Mesendoderm (in vitro differentiated cells): ENCODE measurements around the gene PHAF1.
A peak's percentile ranks its signal among the peaks of the same experiment; 100 is the strongest.

Experiments used
- DNase-seq: peaks from one replicate; pipeline ENCODE4 v3.0.0; 2013
- H2AK5ac ChIP-seq: 2 replicates; pipeline ENCODE4 v1.6.1; 2013; ENCODE audit warnings: low read length, inconsistent platforms
- H2BK120ac ChIP-seq: 2 replicates; pipeline ENCODE4 v1.6.1; 2013; ENCODE audit warnings: low read depth, mild to moderate bottlenecking, low read length, moderate library complexity, mixed read lengths
- H2BK15ac ChIP-seq: replicated peaks from 2 replicates; pipeline ENCODE4 v1.6.1; 2013; ENCODE audit warnings: low read depth, mild to moderate bottlenecking, moderate library complexity
- H2BK5ac ChIP-seq: 2 replicates; pipeline ENCODE4 v1.6.1; 2013; ENCODE audit warnings: low read length, inconsistent platforms
- H3K18ac ChIP-seq: 2 replicates; pipeline ENCODE4 v1.6.1; 2013; ENCODE audit warnings: mild to moderate bottlenecking, low read length, mixed read lengths
- H3K23ac ChIP-seq: one replicate; pipeline ENCODE4 v1.6.1; 2013; ENCODE audit warnings: low read length
- H3K27ac ChIP-seq: 2 replicates; pipeline ENCODE4 v1.5.1; 2013; ENCODE audit warnings: low read depth, mild to moderate bottlenecking, inconsistent platforms, low read length, moderate library complexity
- H3K27me3 ChIP-seq: 2 replicates; pipeline ENCODE4 v1.6.1; 2013; ENCODE audit warnings: low read length, control low read depth, mild to moderate bottlenecking, inconsistent platforms; ENCODE audit not compliant: insufficient read depth, poor library complexity
- H3K36me3 ChIP-seq: 2 replicates; pipeline ENCODE4 v1.6.1; 2013; ENCODE audit warnings: low read length, inconsistent platforms; ENCODE audit not compliant: control insufficient read depth, insufficient read depth
- H3K4ac ChIP-seq: one replicate; pipeline ENCODE4 v1.6.1; 2013; ENCODE audit warnings: low read depth, mild to moderate bottlenecking, low read length, moderate library complexity
- H3K4me1 ChIP-seq: 2 replicates; pipeline ENCODE4 v1.6.1; 2013; ENCODE audit warnings: low read depth, low read length, inconsistent platforms; ENCODE audit not compliant: control insufficient read depth
- H3K4me2 ChIP-seq: 2 replicates; pipeline ENCODE4 v1.6.1; 2013; ENCODE audit warnings: low read length
- H3K4me3 ChIP-seq: 2 replicates; pipeline ENCODE4 v1.5.1; 2013; ENCODE audit warnings: mild to moderate bottlenecking, low read length
- H3K56ac ChIP-seq: one replicate; pipeline ENCODE4 v1.6.1; 2013; ENCODE audit warnings: low read length
- H3K79me1 ChIP-seq: 2 replicates; pipeline ENCODE4 v1.6.1; 2013; ENCODE audit warnings: low read length, inconsistent platforms
- H3K79me2 ChIP-seq: 2 replicates; pipeline ENCODE4 v1.6.1; 2013; ENCODE audit warnings: mild to moderate bottlenecking, low read length; ENCODE audit not compliant: control insufficient read depth, insufficient read depth
- H3K9ac ChIP-seq: 2 replicates; pipeline ENCODE4 v1.6.1; 2013; ENCODE audit warnings: low read length, inconsistent platforms
- H4K5ac ChIP-seq: one replicate; pipeline ENCODE4 v1.6.1; 2013; ENCODE audit warnings: low read length
- H4K8ac ChIP-seq: one replicate; pipeline ENCODE4 v1.6.1; 2013; ENCODE audit warnings: low read depth, mild to moderate bottlenecking, control low read depth, low read length, moderate library complexity
- WGBS: extraction: QIAGEN DNeasy Blood & Tissue Kit; methylation state at CpG from one replicate; pipeline ENCODE4 v1.1.7; 2013; ENCODE audit warnings: low lambda C conversion rate, missing lambda C conversion rate; ENCODE audit not compliant: insufficient coverage; ENCODE audit errors: extremely low coverage; 5-methylcytosine and 5-hydroxymethylcytosine counted together

PHAF1 gene

GRCh38 chr16:67167588-67167987, 57.8 kb downstream of the PHAF1 start:
- Histone ChIP-seq H3K4me2 (no peak overlapping the region), H3K9ac (no peak overlapping the region), H2BK15ac (no peak overlapping the region), H2BK120ac (no peak overlapping the region), H2BK5ac (no peak overlapping the region), H3K36me3 (no peaks in the 10 kb centered on the region), H3K4me1 (peaks cover 6% of the 10 kb centered on the region), H3K18ac (no peak overlapping the region), H3K27ac (no peak overlapping the region), H3K23ac (no peak overlapping the region), H3K56ac (no peak overlapping the region), H2AK5ac (no peak overlapping the region), H3K27me3 (peaks cover 60% of the 10 kb centered on the region), H4K8ac (no peak overlapping the region), H3K79me1 (no peaks in the 10 kb centered on the region), H3K4me3 (no peak overlapping the region), H4K5ac (no peak overlapping the region), H3K79me2 (no peaks in the 10 kb centered on the region), H3K4ac (no peak overlapping the region)
- no CpG with 5 or more reads among the region's 7 CpGs for WGBS
- no peak for DNase-seq

GRCh38 chr16:67169011-67169451, 59.3 kb downstream of the PHAF1 start:
- no peak overlapping the region for H3K4ac ChIP-seq
- H3K27ac ChIP-seq = no peak overlapping the region

GRCh38 chr16:67169642-67170167, 60.0 kb downstream of the PHAF1 start:
- Histone ChIP-seq H3K4me1 (peaks cover 8% of the 10 kb centered on the region), H3K9ac (peak overlapping the region; percentile 59), H3K27ac (no peak overlapping the region), H3K27me3 (peaks cover 49% of the 10 kb centered on the region), H3K4me2 (peak overlapping the region; percentile 28), H2BK5ac (no peak overlapping the region), H3K79me1 (no peaks in the 10 kb centered on the region), H2BK120ac (no peak overlapping the region), H3K36me3 (no peaks in the 10 kb centered on the region), H3K56ac (peak overlapping the region; percentile 78), H2BK15ac (no peak overlapping the region), H3K4me3 (no peak overlapping the region), H3K18ac (peak overlapping the region; percentile 82), H3K4ac (no peak overlapping the region), H2AK5ac (no peak overlapping the region), H3K79me2 (no peaks in the 10 kb centered on the region), H3K23ac (no peak overlapping the region), H4K5ac (no peak overlapping the region), H4K8ac (peak overlapping the region; percentile 14)
- peak; percentile 88 for DNase-seq
- no CpG with 5 or more reads among the region's 24 CpGs for WGBS

More at GRCh38 chr16:67169011-67169451, 59.3 kb downstream of the PHAF1 start:
- WGBS = no CpG with 5 or more reads among the region's 9 CpGs
- Histone ChIP-seq H3K4me3 (no peak overlapping the region), H3K56ac (no peak overlapping the region), H3K9ac (peak overlapping the region; percentile 18), H3K18ac (no peak overlapping the region), H2BK15ac (no peak overlapping the region), H4K5ac (no peak overlapping the region), H3K27me3 (peaks cover 51% of the 10 kb centered on the region), H3K4me2 (no peak overlapping the region), H3K36me3 (no peaks in the 10 kb centered on the region), H4K8ac (no peak overlapping the region), H3K4me1 (peaks cover 8% of the 10 kb centered on the region), H3K23ac (no peak overlapping the region), H2BK5ac (no peak overlapping the region), H3K79me1 (no peaks in the 10 kb centered on the region), H3K79me2 (no peaks in the 10 kb centered on the region), H2BK120ac (no peak overlapping the region), H2AK5ac (no peak overlapping the region)
- DNase-seq = peak; percentile 46

GRCh38 chr16:67170168-67170948, 60.6 kb downstream of the PHAF1 start, which contains the start of gene NOL3:
Gene NOL3 (plus strand): TSS chr16:67170538.
- H3K27me3 ChIP-seq = peaks cover 47% of the 10 kb centered on the region
- peak within 1 kb of the TSS; percentile 82 for H3K9ac ChIP-seq
- peak within 1 kb of the TSS; percentile 46 for H3K4ac ChIP-seq
- H3K4me3 ChIP-seq = peak within 1 kb of the TSS; percentile 33
- H3K23ac ChIP-seq = no peak within 1 kb of the TSS
- H3K79me2 ChIP-seq = no peaks in the 10 kb centered on the region
- no peak within 1 kb of the TSS for H2BK120ac ChIP-seq
- no CpG with 5 or more reads among the region's 50 CpGs for WGBS
- peak within 1 kb of the TSS; percentile 82 for H3K18ac ChIP-seq
- H3K79me1 ChIP-seq = no peaks in the 10 kb centered on the region
- H3K36me3 ChIP-seq = no peaks in the 10 kb centered on the region
- H2BK15ac ChIP-seq = no peak within 1 kb of the TSS
- H3K4me2 ChIP-seq = peak within 1 kb of the TSS; percentile 85
- peak within 1 kb of the TSS; percentile 23 for H2BK5ac ChIP-seq
- no peak within 1 kb of the TSS for H4K5ac ChIP-seq
- H3K4me1 ChIP-seq = peaks cover 8% of the 10 kb centered on the region
- peak within 1 kb of the TSS; percentile 14 for H4K8ac ChIP-seq
- peak; percentile 90 for DNase-seq
- no peak within 1 kb of the TSS for H3K27ac ChIP-seq
- H2AK5ac ChIP-seq = peak within 1 kb of the TSS; percentile 27
- H3K56ac ChIP-seq = peak within 1 kb of the TSS; percentile 91

- Histone ChIP-seq H3K4ac (no peak overlapping the region), H3K4me3 (peak overlapping the region; percentile 33), H3K79me2 (no peaks in the 10 kb centered on the region), H3K9ac (peak overlapping the region; percentile 82), H2BK5ac (peak overlapping the region; percentile 23), H3K4me2 (peak overlapping the region; percentile 85), H2BK15ac (no peak overlapping the region), H3K23ac (no peak overlapping the region), H3K4me1 (peaks cover 8% of the 10 kb centered on the region), H3K79me1 (no peaks in the 10 kb centered on the region), H2BK120ac (no peak overlapping the region), H3K27me3 (peaks cover 40% of the 10 kb centered on the region), H3K36me3 (no peaks in the 10 kb centered on the region), H2AK5ac (peak overlapping the region; percentile 27), H3K27ac (no peak overlapping the region), H3K18ac (no peak overlapping the region), H4K8ac (no peak overlapping the region), H4K5ac (no peak overlapping the region), H3K56ac (peak overlapping the region; percentile 91)
- no CpG with 5 or more reads among the region's 14 CpGs for WGBS
- peak; percentile 34 for DNase-seq
Measured at GRCh38 chr16:67170949-67171649, 61.4 kb downstream of the PHAF1 start.
